Cardiac septum (tissue), 1 donor: ENCODE results near the gene FRY. TPM values are rescaled to one million over a fixed set of nuclear protein-coding genes. Genes with fewer than 3 reads are reported as not detected.
"Not testable (repeated sequence)": the region's sequence is repeated elsewhere in the genome, so short reads cannot be mapped to it uniquely, and the experiment has no call there.

Source experiments
- DNase-seq: peaks from one replicate; pipeline ENCODE4 v3.0.0-alpha.2; 2020; ENCODE audit warnings: low spot score
- intact Hi-C: fragments of 100-400 bp; cut with DNase I; formaldehyde crosslinking; loops from one replicate; pipeline ENCODE4 v1.14.0; 2022
- long read RNA-seq: library from polyadenylated mRNA; unstranded; transcript quantifications from one replicate; pipeline ENCODE4 v2.0.0, GENCODE V29; 2021
- total RNA-seq: library from RNA; stranded (reverse); fragmentation: NEBNext Ultra II Directional; extraction: Animal tissue kit (Norgen Biotek cat#: 25700); gene quantifications from one replicate; pipeline ENCODE4 v1.2.1, GENCODE V29; 2021
- donor health status: DM: no; HTN: no; CAD: no.

Gene FRY
- 202 TPM for total RNA-seq
- long read RNA-seq, partial matches to known transcripts = 59 of 185 reads
- long read RNA-seq, other reads (novel, unspliced or antisense) = 120 of 185 reads

GRCh38 chr13:32031025-32031814 is at the start of gene FRY:
TSS of gene FRY (plus strand) at chr13:32031774. CDS start at chr13:32031796, 22 bp downstream.
- intact Hi-C loops = loop anchor here (5.0 kb wide), 1 partner anchor 86 kb away; no protein-coding TSS in a partner anchor
- peak; percentile 94 for DNase-seq

- intact Hi-C loops = no loop called here
- DNase-seq = no peak
Observed at GRCh38 chr13:31982124-31982523, 49.5 kb upstream of the FRY start.

GRCh38 chr13:31982540-31982939 is 49.0 kb upstream of the FRY start:
- intact Hi-C loops = no loop called here
- DNase-seq = peak; percentile 77

- intact Hi-C loops, DNase-seq: not testable (repeated sequence)
Observed at GRCh38 chr13:31983696-31984095, 47.9 kb upstream of the FRY start.

- intact Hi-C loops, DNase-seq: not testable (repeated sequence)
Observed at GRCh38 chr13:31984388-31984787, 47.2 kb upstream of the FRY start.

GRCh38 chr13:31986676-31987470 is 44.7 kb upstream of the FRY start:
- intact Hi-C loops = no loop called here
- DNase-seq = no peak

- intact Hi-C loops = no loop called here
- no peak for DNase-seq
Observed at GRCh38 chr13:31987535-31988170, 43.9 kb upstream of the FRY start.

- DNase-seq, intact Hi-C loops: not testable (repeated sequence)
Observed at GRCh38 chr13:31994367-31994766, 37.2 kb upstream of the FRY start.

GRCh38 chr13:31996601-31997000 is 35.0 kb upstream of the FRY start:
- DNase-seq = no peak
- intact Hi-C loops = loop anchor here (5.0 kb wide), 1 partner anchor 84 kb away; no protein-coding TSS in a partner anchor

GRCh38 chr13:31997641-31998040 is 33.9 kb upstream of the FRY start:
- intact Hi-C loops = loop anchor here (5.0 kb wide), 1 partner anchor 85 kb away; no protein-coding TSS in a partner anchor
- no peak for DNase-seq

- DNase-seq = no peak
- intact Hi-C loops = loop anchor here (5.0 kb wide), 1 partner anchor 86 kb away; no protein-coding TSS in a partner anchor
Observed at GRCh38 chr13:31998131-31998530, 33.4 kb upstream of the FRY start.

- DNase-seq, intact Hi-C loops: not testable (repeated sequence)
Observed at GRCh38 chr13:32000754-32001153, 30.8 kb upstream of the FRY start.

GRCh38 chr13:32001154-32001768 is 30.3 kb upstream of the FRY start:
- DNase-seq = no peak
- intact Hi-C loops = no loop called here

- intact Hi-C loops = no loop called here
- no peak for DNase-seq
Observed at GRCh38 chr13:32001769-32002168, 29.8 kb upstream of the FRY start.

- no peak for DNase-seq
- intact Hi-C loops = no loop called here
Observed at GRCh38 chr13:32002873-32003272, 28.7 kb upstream of the FRY start.

- DNase-seq = no peak
- intact Hi-C loops = no loop called here
Observed at GRCh38 chr13:32007494-32007893, 24.1 kb upstream of the FRY start.

- intact Hi-C loops = no loop called here
Observed at GRCh38 chr13:32008518-32009175, 22.9 kb upstream of the FRY start.

GRCh38 chr13:32009362-32009761 is 22.2 kb upstream of the FRY start:
- no peak for DNase-seq
- intact Hi-C loops = no loop called here

More at GRCh38 chr13:32008518-32009175, 22.9 kb upstream of the FRY start:
- no peak for DNase-seq

- intact Hi-C loops = loop anchor here (10.0 kb wide), 1 partner anchor 185 kb away; no protein-coding TSS in a partner anchor
- DNase-seq = no peak
Observed at GRCh38 chr13:32010136-32010535, 21.4 kb upstream of the FRY start.
